Measurements from ENCODE around the gene NETO1. TPM values are rescaled to one million over a fixed set of nuclear protein-coding genes. Genes with fewer than 3 reads are reported as not detected.

Gene NETO1
- total and polyA plus RNA-seq, 2 experiments from 2014 or later, result 10.8 to 20.7 TPM

DNA sequence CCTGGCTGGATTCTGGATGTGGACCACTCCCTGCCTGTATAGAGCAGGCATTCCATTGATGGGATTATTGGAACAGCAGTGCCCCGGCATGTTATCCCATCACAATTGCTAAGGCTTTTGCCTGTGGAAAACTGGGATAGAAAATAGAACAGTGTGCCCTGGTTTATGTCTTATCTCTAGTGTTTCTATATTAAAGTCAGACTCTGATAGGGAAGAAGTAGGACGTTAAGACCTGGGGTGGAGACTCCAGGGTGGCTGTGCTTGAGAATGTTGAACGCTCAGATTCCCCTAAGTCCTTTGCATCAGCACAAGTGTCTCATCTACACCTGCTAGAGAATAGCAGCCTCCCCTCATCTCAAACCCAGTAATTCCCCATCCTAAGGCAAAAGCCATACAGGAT, 10.8 kb upstream of the NETO1 start (continued):
- TF ChIP-seq, protein P1, sequence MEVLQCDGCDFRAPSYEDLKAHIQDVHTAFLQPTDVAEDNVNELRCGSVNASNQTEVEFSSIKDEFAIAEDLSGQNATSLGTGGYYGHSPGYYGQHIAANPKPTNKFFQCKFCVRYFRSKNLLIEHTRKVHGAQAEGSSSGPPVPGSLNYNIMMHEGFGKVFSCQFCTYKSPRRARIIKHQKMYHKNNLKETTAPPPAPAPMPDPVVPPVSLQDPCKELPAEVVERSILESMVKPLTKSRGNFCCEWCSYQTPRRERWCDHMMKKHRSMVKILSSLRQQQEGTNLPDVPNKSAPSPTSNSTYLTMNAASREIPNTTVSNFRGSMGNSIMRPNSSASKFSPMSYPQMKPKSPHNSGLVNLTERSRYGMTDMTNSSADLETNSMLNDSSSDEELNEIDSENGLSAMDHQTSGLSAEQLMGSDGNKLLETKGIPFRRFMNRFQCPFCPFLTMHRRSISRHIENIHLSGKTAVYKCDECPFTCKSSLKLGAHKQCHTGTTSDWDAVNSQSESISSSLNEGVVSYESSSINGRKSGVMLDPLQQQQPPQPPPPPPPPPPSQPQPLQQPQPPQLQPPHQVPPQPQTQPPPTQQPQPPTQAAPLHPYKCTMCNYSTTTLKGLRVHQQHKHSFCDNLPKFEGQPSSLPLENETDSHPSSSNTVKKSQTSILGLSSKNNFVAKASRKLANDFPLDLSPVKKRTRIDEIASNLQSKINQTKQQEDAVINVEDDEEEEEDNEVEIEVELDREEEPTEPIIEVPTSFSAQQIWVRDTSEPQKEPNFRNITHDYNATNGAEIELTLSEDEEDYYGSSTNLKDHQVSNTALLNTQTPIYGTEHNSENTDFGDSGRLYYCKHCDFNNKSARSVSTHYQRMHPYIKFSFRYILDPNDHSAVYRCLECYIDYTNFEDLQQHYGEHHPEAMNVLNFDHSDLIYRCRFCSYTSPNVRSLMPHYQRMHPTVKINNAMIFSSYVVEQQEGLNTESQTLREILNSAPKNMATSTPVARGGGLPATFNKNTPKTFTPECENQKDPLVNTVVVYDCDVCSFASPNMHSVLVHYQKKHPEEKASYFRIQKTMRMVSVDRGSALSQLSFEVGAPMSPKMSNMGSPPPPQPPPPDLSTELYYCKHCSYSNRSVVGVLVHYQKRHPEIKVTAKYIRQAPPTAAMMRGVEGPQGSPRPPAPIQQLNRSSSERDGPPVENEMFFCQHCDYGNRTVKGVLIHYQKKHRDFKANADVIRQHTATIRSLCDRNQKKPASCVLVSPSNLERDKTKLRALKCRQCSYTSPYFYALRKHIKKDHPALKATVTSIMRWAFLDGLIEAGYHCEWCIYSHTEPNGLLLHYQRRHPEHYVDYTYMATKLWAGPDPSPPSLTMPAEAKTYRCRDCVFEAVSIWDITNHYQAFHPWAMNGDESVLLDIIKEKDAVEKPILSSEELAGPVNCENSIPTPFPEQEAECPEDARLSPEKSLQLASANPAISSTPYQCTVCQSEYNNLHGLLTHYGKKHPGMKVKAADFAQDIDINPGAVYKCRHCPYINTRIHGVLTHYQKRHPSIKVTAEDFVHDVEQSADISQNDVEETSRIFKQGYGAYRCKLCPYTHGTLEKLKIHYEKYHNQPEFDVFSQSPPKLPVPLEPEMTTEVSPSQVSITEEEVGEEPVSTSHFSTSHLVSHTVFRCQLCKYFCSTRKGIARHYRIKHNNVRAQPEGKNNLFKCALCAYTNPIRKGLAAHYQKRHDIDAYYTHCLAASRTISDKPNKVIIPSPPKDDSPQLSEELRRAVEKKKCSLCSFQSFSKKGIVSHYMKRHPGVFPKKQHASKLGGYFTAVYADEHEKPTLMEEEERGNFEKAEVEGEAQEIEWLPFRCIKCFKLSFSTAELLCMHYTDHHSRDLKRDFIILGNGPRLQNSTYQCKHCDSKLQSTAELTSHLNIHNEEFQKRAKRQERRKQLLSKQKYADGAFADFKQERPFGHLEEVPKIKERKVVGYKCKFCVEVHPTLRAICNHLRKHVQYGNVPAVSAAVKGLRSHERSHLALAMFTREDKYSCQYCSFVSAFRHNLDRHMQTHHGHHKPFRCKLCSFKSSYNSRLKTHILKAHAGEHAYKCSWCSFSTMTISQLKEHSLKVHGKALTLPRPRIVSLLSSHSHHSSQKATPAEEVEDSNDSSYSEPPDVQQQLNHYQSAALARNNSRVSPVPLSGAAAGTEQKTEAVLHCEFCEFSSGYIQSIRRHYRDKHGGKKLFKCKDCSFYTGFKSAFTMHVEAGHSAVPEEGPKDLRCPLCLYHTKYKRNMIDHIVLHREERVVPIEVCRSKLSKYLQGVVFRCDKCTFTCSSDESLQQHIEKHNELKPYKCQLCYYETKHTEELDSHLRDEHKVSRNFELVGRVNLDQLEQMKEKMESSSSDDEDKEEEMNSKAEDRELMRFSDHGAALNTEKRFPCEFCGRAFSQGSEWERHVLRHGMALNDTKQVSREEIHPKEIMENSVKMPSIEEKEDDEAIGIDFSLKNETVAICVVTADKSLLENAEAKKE (CRISPR knock-in tag; IDR thresholded peaks at IDR 0.05), result no peak

DNA sequence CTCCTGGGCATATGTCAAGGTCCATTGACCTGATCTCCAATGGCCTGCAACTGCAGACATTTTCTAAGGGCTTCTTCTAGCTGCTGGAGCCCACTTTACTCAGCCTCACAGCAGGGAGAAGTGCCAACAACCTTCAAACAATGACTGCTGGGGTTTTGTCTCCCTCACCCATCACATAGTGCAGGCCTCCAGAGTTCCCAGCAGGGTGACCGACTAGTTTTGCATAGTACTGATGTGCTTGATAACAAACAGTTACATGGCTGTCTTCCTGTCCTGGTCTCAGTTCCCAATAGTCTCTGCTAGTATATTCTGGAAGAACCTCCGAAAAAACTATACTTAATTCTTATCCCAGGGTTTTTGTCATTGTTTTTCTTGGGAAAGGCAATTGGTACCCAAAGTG, 10.4 kb upstream of the NETO1 start:
- Histone ChIP-seq H3K4me3 (no peak overlapping the region), H3F3A (replicated peaks; ENCODE audit: low read depth) (no peaks in the 10 kb centered on the region), H3K4me1 (ENCODE audit: insufficient read depth) (peaks cover 7% of the 10 kb centered on the region; the same call in 1 of the 2 replicates), H3K27ac (ENCODE audit: low read depth) (no peak overlapping the region), H4K20me1 (replicated peaks; ENCODE audit: insufficient read depth) (no peaks in the 10 kb centered on the region), H3K9me2 (ENCODE audit: insufficient read depth) (no peaks in the 10 kb centered on the region; the same call in 1 of the 2 replicates), H3K27me3 (ENCODE audit: insufficient read depth) (no peaks in the 10 kb centered on the region), H2AFZ (no peak overlapping the region), H3K36me3 (ENCODE audit: insufficient read depth) (no peaks in the 10 kb centered on the region), H3K79me2 (replicated peaks; ENCODE audit: insufficient read depth) (no peaks in the 10 kb centered on the region), H3K4me2 (no peak overlapping the region; the same call in 1 of the 2 replicates)
- Mint-ChIP-seq H3K4me3 (no peak overlapping the region), H3K4me1 (peaks cover 14% of the 10 kb centered on the region; the same call in 2 of the 3 replicates), H3K27ac (no peak overlapping the region), H3K36me3 (ENCODE audit: low read depth) (no peaks in the 10 kb centered on the region), H3K27me3 (ENCODE audit: insufficient read depth, low read depth, poor library complexity) (no peaks in the 10 kb centered on the region), H3K9me3 (no peaks in the 10 kb centered on the region)
- DNase-seq (ENCODE audit: low spot score) (peak; percentile 12), ATAC-seq (peak; percentile 78)
- TF ChIP-seq NANOG (IDR thresholded peaks at IDR 0.05; ENCODE audit: borderline replicate concordance), result no peak
- no peak for TF ChIP-seq EZH2phosphoT487 (IDR thresholded peaks at IDR 0.05; ENCODE audit: unreplicated experiment)
- TF ChIP-seq, protein P2, sequence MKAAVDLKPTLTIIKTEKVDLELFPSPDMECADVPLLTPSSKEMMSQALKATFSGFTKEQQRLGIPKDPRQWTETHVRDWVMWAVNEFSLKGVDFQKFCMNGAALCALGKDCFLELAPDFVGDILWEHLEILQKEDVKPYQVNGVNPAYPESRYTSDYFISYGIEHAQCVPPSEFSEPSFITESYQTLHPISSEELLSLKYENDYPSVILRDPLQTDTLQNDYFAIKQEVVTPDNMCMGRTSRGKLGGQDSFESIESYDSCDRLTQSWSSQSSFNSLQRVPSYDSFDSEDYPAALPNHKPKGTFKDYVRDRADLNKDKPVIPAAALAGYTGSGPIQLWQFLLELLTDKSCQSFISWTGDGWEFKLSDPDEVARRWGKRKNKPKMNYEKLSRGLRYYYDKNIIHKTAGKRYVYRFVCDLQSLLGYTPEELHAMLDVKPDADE (IDR thresholded peaks at IDR 0.05), result no peak

Data from GM23338 (cell line).